CD4-positive, alpha-beta memory T cell (primary cell): ENCODE measurements around the gene PAM16. TPM values are rescaled to one million over a fixed set of nuclear protein-coding genes. Genes with fewer than 3 reads are reported as not detected.

ENCODE experiments used
- CTCF ChIA-PET: fragments of 350-600 bp; sonication (Branson Sonifier 250); formaldehyde crosslinking; loops from one replicate; lab custom pipeline; 2021; ENCODE audit warnings: inconsistent platforms; ENCODE audit not compliant: partially characterized antibody; lab: Charles Lee
- POLR2A ChIA-PET: fragments of 350-600 bp; sonication (Branson Sonifier 250); formaldehyde crosslinking; loops from one replicate; lab custom pipeline; 2021; ENCODE audit not compliant: partially characterized antibody; lab: Charles Lee
- DNase-seq, 5 donors: peaks; one replicate each; pipeline versions ENCODE4 v3.0.0 to v3.0.0-alpha.2; 2020 to 2022; ENCODE audit warnings: mixed read lengths in 1 of 5
- H3K27ac ChIP-seq: one replicate; pipeline ENCODE4 v1.7.0; 2013; ENCODE audit warnings: low read depth, low read length
- H3K27me3 ChIP-seq: 2 replicates; pipeline ENCODE4 v1.7.0; 2013; ENCODE audit warnings: mild to moderate bottlenecking, low read length, moderate library complexity; ENCODE audit not compliant: insufficient read depth
- H3K36me3 ChIP-seq: 2 replicates; pipeline ENCODE4 v1.7.0; 2013; ENCODE audit warnings: mild to moderate bottlenecking, low read length, moderate library complexity; ENCODE audit not compliant: insufficient read depth
- H3K4me1 ChIP-seq: 2 replicates; pipeline ENCODE4 v1.7.0; 2013; ENCODE audit warnings: mild to moderate bottlenecking, low read length, moderate library complexity; ENCODE audit not compliant: insufficient read depth
- H3K4me3 ChIP-seq, 2 donors: one replicate each; pipeline ENCODE4 v1.7.0; 2013; ENCODE audit warnings: low read length in 2 of 2, mild to moderate bottlenecking in 1 of 2
- H3K9me3 ChIP-seq, 2 donors: one replicate each; pipeline ENCODE4 v1.7.0; 2013; ENCODE audit warnings: low read length in 2 of 2, control low read depth in 1 of 2; ENCODE audit not compliant: control insufficient read depth in 1 of 2
- H3K27ac Mint-ChIP-seq, 7 donors: one replicate each; pipeline ENCODE4 v1.8.0; 2020 to 2021; ENCODE audit warnings: mixed read lengths in 7 of 7, mild to moderate bottlenecking in 6 of 7, inconsistent platforms in 3 of 7, moderate library complexity in 3 of 7
- H3K27me3 Mint-ChIP-seq, 2 donors: one replicate each; pipeline ENCODE4 v1.8.0; 2020 to 2021; ENCODE audit warnings: mixed read lengths in 2 of 2
- H3K36me3 Mint-ChIP-seq, 2 donors: one replicate each; pipeline ENCODE4 v1.8.0; 2020 to 2021; ENCODE audit warnings: mixed read lengths in 2 of 2, inconsistent platforms in 1 of 2, mild to moderate bottlenecking in 1 of 2
- H3K4me1 Mint-ChIP-seq, 4 donors: one replicate each; pipeline ENCODE4 v1.8.0; 2020 to 2021; ENCODE audit warnings: mixed read lengths in 4 of 4, mild to moderate bottlenecking in 1 of 4
- H3K4me3 Mint-ChIP-seq, 8 donors: one replicate each; pipeline ENCODE4 v1.8.0; 2020 to 2021; ENCODE audit warnings: mixed read lengths in 8 of 8, mild to moderate bottlenecking in 7 of 8, moderate library complexity in 6 of 8, inconsistent platforms in 3 of 8
- H3K9me3 Mint-ChIP-seq, 8 donors: one replicate each; pipeline ENCODE4 v1.8.0; 2020 to 2021; ENCODE audit warnings: mixed read lengths in 8 of 8, mild to moderate bottlenecking in 5 of 8, inconsistent platforms in 3 of 8, moderate library complexity in 1 of 8
- intact Hi-C: fragments of 100-400 bp; cut with micrococcal nuclease; formaldehyde crosslinking; loops from one replicate; pipeline ENCODE4 v1.15.1; 2023
- polyA plus RNA-seq, 2 donors: library from polyadenylated mRNA; unstranded; fragments of 300-500 nt; fragmentation: Illumina TruSeq; gene quantifications; one replicate each; pipeline ENCODE4 v1.2.3, GENCODE V29; 2021
- total RNA-seq, 2 experiments: library from RNA; stranded (reverse); gene quantifications; one replicate each; pipeline ENCODE4 v1.2.3, GENCODE V29; 2021

The PAM16 gene
- total and polyA plus RNA-seq, 4 experiments from 2014 or later: 34.6 to 54.8 (median 36.7) TPM

- H3K27ac Mint-ChIP-seq: peak within 1 kb of the TSS in 5 of 7 donors; percentile 50 to 95 (median 82)
- no peaks in the 10 kb centered on the region for H3K9me3 Mint-ChIP-seq
- Histone ChIP-seq H3K27me3 (no peaks in the 10 kb centered on the region), H3K27ac (no peak within 1 kb of the TSS), H3K4me3 (peak within 1 kb of the TSS; percentile 29 to 36), H3K4me1 (peaks cover 23% of the 10 kb centered on the region), H3K9me3 (no peaks in the 10 kb centered on the region), H3K36me3 (no peaks in the 10 kb centered on the region)
- DNase-seq: peak in 2 of 5 donors; percentile 16 to 47
- peaks cover 9 to 22% (median 16%) of the 10 kb centered on the region in 4 donors for H3K4me1 Mint-ChIP-seq
- H3K36me3 Mint-ChIP-seq: peaks cover 0 to 2% of the 10 kb centered on the region in 2 donors
- ChIA-PET POLR2A (interaction anchor here (0.8 to 1.0 kb wide), 2 partner anchors 9 to 44 kb away, joined by 3 read pairs; no protein-coding TSS in a partner anchor), CTCF (no interaction called here)
- intact Hi-C loops: no loop called here
- peak within 1 kb of the TSS; percentile 87 to 99 (median 93) for H3K4me3 Mint-ChIP-seq
- H3K27me3 Mint-ChIP-seq: peaks cover 7 to 11% of the 10 kb centered on the region in 2 donors
Observed at GRCh38 chr16:4315186-4316107, 35.7 kb downstream of the PAM16 start, which contains the start of gene GLIS2. GLIS2 (plus strand) TSS chr16:4316067; CDS start chr16:4332281, 16,214 bp downstream.

- peaks cover 9 to 22% (median 16%) of the 10 kb centered on the region in 4 donors for H3K4me1 Mint-ChIP-seq
- no peak overlapping the region for H3K27ac ChIP-seq
- peak overlapping the region; percentile 29 to 36 for H3K4me3 ChIP-seq
- H3K36me3 ChIP-seq: no peaks in the 10 kb centered on the region
- H3K27ac Mint-ChIP-seq: peak overlapping the region; percentile 50 to 95 (median 82)
- no peaks in the 10 kb centered on the region for H3K9me3 ChIP-seq
- H3K4me3 Mint-ChIP-seq: peak overlapping the region; percentile 87 to 99 (median 93)
- ChIA-PET CTCF (interaction anchor here (1.0 kb wide), 1 partner anchor 61 kb away, joined by 3 read pairs; no protein-coding TSS in a partner anchor), POLR2A (interaction anchor here (0.8 to 1.0 kb wide), 2 partner anchors 8 to 44 kb away, joined by 3 read pairs; no protein-coding TSS in a partner anchor)
- H3K27me3 ChIP-seq: no peaks in the 10 kb centered on the region
- peak in 3 of 5 donors; percentile 27 to 45 (median 34) for DNase-seq
- peaks cover 23% of the 10 kb centered on the region for H3K4me1 ChIP-seq
- H3K27me3 Mint-ChIP-seq: peaks cover 7 to 11% of the 10 kb centered on the region in 2 donors
- intact Hi-C loops: no loop called here
- H3K36me3 Mint-ChIP-seq: peaks cover 0 to 2% of the 10 kb centered on the region in 2 donors
- H3K9me3 Mint-ChIP-seq: no peaks in the 10 kb centered on the region
Observed at GRCh38 chr16:4314532-4315185, 36.5 kb downstream of the PAM16 start.

- peaks cover 0 to 2% of the 10 kb centered on the region in 2 donors for H3K36me3 Mint-ChIP-seq
- peak in 2 of 5 donors; percentile 15 to 28 for DNase-seq
Observed at GRCh38 chr16:4313563-4314531, 37.3 kb downstream of the PAM16 start.

DNA sequence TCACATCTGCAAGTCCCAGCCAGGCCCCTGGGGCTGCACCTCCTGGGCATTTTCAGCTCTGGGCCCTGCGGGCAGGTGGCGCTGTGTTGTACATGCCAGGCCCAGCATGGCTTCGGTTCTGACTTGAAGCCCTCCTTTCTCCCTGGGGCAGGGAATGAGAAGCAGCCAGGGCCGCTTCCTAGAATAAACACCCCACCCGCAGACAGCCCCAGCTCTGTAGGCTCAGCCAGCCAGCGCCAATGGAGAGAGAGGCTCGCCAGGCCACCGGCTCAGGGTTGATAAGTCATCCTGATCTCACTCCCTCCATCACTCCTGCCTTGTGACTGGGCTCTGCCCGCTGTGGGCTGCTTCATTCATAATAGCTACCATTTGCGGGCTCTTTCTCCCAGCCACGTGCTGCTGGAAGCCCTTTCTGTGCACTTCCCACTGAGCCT lies 41.3 kb downstream of the PAM16 start:
- H3K4me1 Mint-ChIP-seq: peaks cover 25 to 38% (median 28%) of the 10 kb centered on the region in 4 donors
- peaks cover 6 to 9% of the 10 kb centered on the region in 2 donors for H3K27me3 Mint-ChIP-seq
- intact Hi-C loops: loop anchor here (5.0 kb wide), 1 partner anchor 647 kb away; the partner anchor contains the start of gene SEC14L5
- no peaks in the 10 kb centered on the region for H3K27me3 ChIP-seq
- H3K9me3 Mint-ChIP-seq: peaks cover 0 to 3% (median 0%) of the 10 kb centered on the region in 8 donors
- CTCF ChIA-PET: interaction anchor here (1.0 to 7.5 kb wide), 11 partner anchors 8 to 190 kb away, joined by 3 to 53 read pairs (median 5); no protein-coding TSS in a partner anchor
- H3K27ac ChIP-seq: no peak overlapping the region
- peak overlapping the region in 1 of 8 donors; percentile 52 for H3K4me3 Mint-ChIP-seq
- peak overlapping the region in 6 of 7 donors; percentile 1 to 100 (median 61) for H3K27ac Mint-ChIP-seq
- H3K4me1 ChIP-seq: peaks cover 27% of the 10 kb centered on the region
- H3K4me3 ChIP-seq: no peak overlapping the region
- no peaks in the 10 kb centered on the region for H3K36me3 ChIP-seq
- no peaks in the 10 kb centered on the region for H3K9me3 ChIP-seq
- POLR2A ChIA-PET: interaction anchor here (1.0 to 1.8 kb wide), 3 partner anchors 18 to 38 kb away, joined by 4 to 6 read pairs (median 5); partner anchors contain the start of gene TFAP4
- H3K36me3 Mint-ChIP-seq: peaks cover 0 to 5% of the 10 kb centered on the region in 2 donors
- peak; percentile 41 to 69 (median 50) for DNase-seq

More at GRCh38 chr16:4313563-4314531, 37.3 kb downstream of the PAM16 start:
- Mint-ChIP-seq H3K4me1 (peaks cover 10 to 17% (median 12%) of the 10 kb centered on the region in 4 donors), H3K27me3 (peaks cover 7 to 11% of the 10 kb centered on the region in 2 donors), H3K27ac (peak overlapping the region in 4 of 7 donors; percentile 29 to 82 (median 60)), H3K4me3 (peak overlapping the region in 7 of 8 donors; percentile 89 to 99 (median 93)), H3K9me3 (no peaks in the 10 kb centered on the region)
- Histone ChIP-seq H3K9me3 (no peaks in the 10 kb centered on the region), H3K4me3 (no peak overlapping the region), H3K36me3 (no peaks in the 10 kb centered on the region), H3K27ac (no peak overlapping the region), H3K4me1 (peaks cover 16% of the 10 kb centered on the region), H3K27me3 (no peaks in the 10 kb centered on the region)
- ChIA-PET CTCF (interaction anchor here (1.0 kb wide), 1 partner anchor 60 kb away, joined by 3 read pairs; no protein-coding TSS in a partner anchor), POLR2A (no interaction called here)
- intact Hi-C loops: no loop called here

- Histone ChIP-seq H3K9me3 (no peaks in the 10 kb centered on the region), H3K4me3 (no peak overlapping the region), H3K27me3 (no peaks in the 10 kb centered on the region), H3K4me1 (peaks cover 21% of the 10 kb centered on the region), H3K36me3 (no peaks in the 10 kb centered on the region), H3K27ac (no peak overlapping the region)
- H3K27ac Mint-ChIP-seq: peak overlapping the region; percentile 47 to 100 (median 79)
- peak overlapping the region in 7 of 8 donors; percentile 12 to 87 (median 36) for H3K4me3 Mint-ChIP-seq
- peak in 1 of 5 donors; percentile 33 for DNase-seq
- intact Hi-C loops: loop anchor here (5.0 kb wide), 1 partner anchor 648 kb away; the partner anchor contains the start of gene SEC14L5
- POLR2A ChIA-PET: interaction anchor here (1.0 to 1.8 kb wide), 3 partner anchors 19 to 38 kb away, joined by 4 to 6 read pairs (median 5); partner anchors contain the start of gene TFAP4
- peaks cover 3% of the 10 kb centered on the region in 2 donors for H3K27me3 Mint-ChIP-seq
- peaks cover 20 to 33% (median 23%) of the 10 kb centered on the region in 4 donors for H3K4me1 Mint-ChIP-seq
- peaks cover 0 to 3% of the 10 kb centered on the region in 2 donors for H3K36me3 Mint-ChIP-seq
- peaks cover 0 to 3% (median 0%) of the 10 kb centered on the region in 8 donors for H3K9me3 Mint-ChIP-seq
- CTCF ChIA-PET: interaction anchor here (0.6 to 7.5 kb wide), 13 partner anchors 11 to 191 kb away, joined by 3 to 53 read pairs (median 5); partner anchors contain the start of gene TFAP4
Observed at GRCh38 chr16:4309102-4309832, 41.9 kb downstream of the PAM16 start.
